SK-N-SH (cell line): Measurements from ENCODE around the gene BDNF. TPM values are rescaled to one million over a fixed set of nuclear protein-coding genes. Genes with fewer than 3 reads are reported as not detected.

Source experiments
- CTCF ChIA-PET: fragments of 300-600, 350-600 bp; formaldehyde crosslinking; extraction: SDS; loops from one replicate; lab custom pipeline; 2021; lab: Yijun Ruan, JAX
- POLR2A ChIA-PET: fragments of 350-600 bp; sonication (Branson Sonifier 250); formaldehyde crosslinking; extraction: SDS; loops from one replicate; lab custom pipeline; 2020; ENCODE audit warnings: antibody characterized with exemption, inconsistent platforms; lab: Yijun Ruan, JAX
- DNase-seq: peaks from one replicate; pipeline ENCODE4 v3.0.0; 2012
- H2AFZ ChIP-seq: fragments of 200-600 bp; sonication (generic); 2 replicates; pipeline ENCODE4 v1.8.1; 2016; ENCODE audit warnings: antibody characterized with exemption, mild to moderate bottlenecking, low read depth
- H3F3A ChIP-seq: fragments of 200-600 bp; sonication (generic); replicated peaks from 2 replicates; pipeline ENCODE3; 2016; ENCODE audit warnings: antibody characterized with exemption, mild to moderate bottlenecking; ENCODE audit not compliant: insufficient read depth
- H3K27ac ChIP-seq, 2 experiments: fragments of 200-500 bp in 1 of 2; fragments of 200-600 bp in 1 of 2; sonication (Bioruptor generic) in 1 of 2; sonication (generic), shearing (Covaris generic) in 1 of 2; 2 replicates each; pipeline versions ENCODE4 v1.5.1 to v1.6.1; 2014 to 2016; ENCODE audit warnings: low read depth in 2 of 2, inconsistent platforms in 1 of 2, low read length in 1 of 2, mild to moderate bottlenecking in 1 of 2, mixed read lengths in 1 of 2
- H3K27me3 ChIP-seq: fragments of 200-600 bp; sonication (generic), shearing (Covaris generic); 2 replicates; pipeline ENCODE4 v1.6.1; 2016; ENCODE audit warnings: mixed run types; ENCODE audit not compliant: insufficient read depth
- H3K36me3 ChIP-seq, 2 experiments: fragments of 200-500 bp in 1 of 2; fragments of 200-600 bp in 1 of 2; sonication (Bioruptor generic) in 1 of 2; sonication (generic) in 1 of 2; replicated peaks in 1 of 2; 2 replicates each; pipeline versions ENCODE3 to v1.5.1; 2014 to 2016; ENCODE audit warnings: low read length in 1 of 2, mild to moderate bottlenecking in 1 of 2; ENCODE audit not compliant: insufficient read depth in 2 of 2, control insufficient read depth in 1 of 2
- H3K4me1 ChIP-seq, 2 experiments: fragments of 200-500 bp in 1 of 2; fragments of 200-600 bp in 1 of 2; sonication (Bioruptor generic) in 1 of 2; sonication (generic), shearing (Covaris generic) in 1 of 2; 2 replicates each; pipeline versions ENCODE4 v1.5.1 to v1.6.1; 2014 to 2016; ENCODE audit warnings: low read depth in 1 of 2, low read length in 1 of 2, mixed run types in 1 of 2; ENCODE audit not compliant: insufficient read depth in 2 of 2, control insufficient read depth in 1 of 2
- H3K4me2 ChIP-seq: fragments of 200-600 bp; sonication (generic), shearing (Covaris generic); 2 replicates; pipeline ENCODE4 v1.6.1; 2017; ENCODE audit warnings: mixed run types
- H3K4me3 ChIP-seq, 2 experiments: fragments of 200-500 bp in 1 of 2; fragments of 200-600 bp in 1 of 2; sonication (Bioruptor generic) in 1 of 2; sonication (generic), shearing (Covaris generic) in 1 of 2; 2 replicates each; pipeline versions ENCODE4 v1.5.1 to v1.8.1; 2014 to 2016; ENCODE audit warnings: low read depth in 2 of 2, inconsistent platforms in 1 of 2, low read length in 1 of 2, mild to moderate bottlenecking in 1 of 2, mixed read lengths in 1 of 2, moderate library complexity in 1 of 2
- H3K79me2 ChIP-seq: fragments of 200-600 bp; sonication (generic); 2 replicates; pipeline ENCODE4 v1.8.1; 2017; ENCODE audit warnings: mild to moderate bottlenecking; ENCODE audit not compliant: insufficient read depth
- H3K9ac ChIP-seq: fragments of 200-600 bp; sonication (generic); 2 replicates; pipeline ENCODE4 v1.6.1; 2017; ENCODE audit warnings: mixed run types
- H3K9me2 ChIP-seq: fragments of 200-600 bp; sonication (generic); 2 replicates; pipeline ENCODE4 v1.6.1; 2017; ENCODE audit warnings: mixed run types
- H3K9me3 ChIP-seq: fragments of 200-600 bp; sonication (generic); 2 replicates; pipeline ENCODE4 v1.6.1; 2017; ENCODE audit warnings: mixed run types, mild to moderate bottlenecking, moderate library complexity
- H4K20me1 ChIP-seq: fragments of 200-600 bp; sonication (generic); 2 replicates; pipeline ENCODE4 v1.6.1; 2017; ENCODE audit warnings: mild to moderate bottlenecking, mixed run types; ENCODE audit not compliant: insufficient read depth
- CHD2 ChIP-seq: fragments of 150-350 bp; IDR thresholded peaks from 2 replicates; pipeline ENCODE4 v1.6.1; 2018; ENCODE audit warnings: low read length; ENCODE audit not compliant: partially characterized antibody
- ELF1 ChIP-seq: IDR thresholded peaks from 2 replicates; pipeline ENCODE4 v1.4.0; 2012
- EZH2phosphoT487 ChIP-seq: fragments of 200-600 bp; sonication (generic); IDR thresholded peaks from 2 replicates; pipeline ENCODE4 v1.6.1; 2017; ENCODE audit warnings: low read depth, mixed run types, mild to moderate bottlenecking, antibody characterized with exemption, moderate library complexity, borderline replicate concordance
- FOSL2 ChIP-seq: IDR thresholded peaks from 2 replicates; pipeline ENCODE4 v1.4.0; 2012; ENCODE audit warnings: low read depth, mild to moderate bottlenecking, moderate library complexity, borderline replicate concordance
- FOXJ3 ChIP-seq: sonication (generic); formaldehyde crosslinking; IDR thresholded peaks from 2 replicates; pipeline ENCODE4 v1.5.1; 2020; ENCODE audit warnings: mild to moderate bottlenecking, missing genetic modification reagents
- GABPA ChIP-seq: IDR thresholded peaks from 2 replicates; pipeline ENCODE4 v1.4.0; 2012; ENCODE audit warnings: low read depth, mild to moderate bottlenecking
- GATA2 ChIP-seq: sonication (generic); formaldehyde crosslinking; IDR thresholded peaks from 2 replicates; pipeline ENCODE4 v1.5.0; 2020; ENCODE audit warnings: mild to moderate bottlenecking, missing genetic modification reagents
- JUND ChIP-seq: IDR thresholded peaks from 2 replicates; pipeline ENCODE4 v1.4.0; 2012
- MXI1 ChIP-seq: IDR thresholded peaks from 2 replicates; pipeline ENCODE4 v1.6.1; 2012; ENCODE audit warnings: mild to moderate bottlenecking, low read depth, low read length, improper control_type of control experiment
- NFIC ChIP-seq: IDR thresholded peaks from 2 replicates; pipeline ENCODE4 v1.4.0; 2012; ENCODE audit warnings: borderline replicate concordance
- RCOR1 ChIP-seq: fragments of 150-350 bp; IDR thresholded peaks from 2 replicates; pipeline ENCODE4 v1.6.1; 2017; ENCODE audit warnings: antibody characterized with exemption, low read length
- RXRA ChIP-seq: IDR thresholded peaks from 2 replicates; pipeline ENCODE4 v1.4.0; 2012; ENCODE audit warnings: low read depth, mild to moderate bottlenecking, borderline replicate concordance
- SIN3A ChIP-seq: IDR thresholded peaks from 2 replicates; pipeline ENCODE4 v1.6.1; 2012; ENCODE audit warnings: low read depth, mild to moderate bottlenecking, low read length, moderate library complexity, borderline replicate concordance
- SMC3 ChIP-seq: IDR thresholded peaks from 2 replicates; pipeline ENCODE4 v1.6.1; 2012; ENCODE audit warnings: low read depth, low read length, improper control_type of control experiment
- TEAD4 ChIP-seq: IDR thresholded peaks from 2 replicates; pipeline ENCODE4 v1.4.0; 2012; ENCODE audit warnings: mild to moderate bottlenecking, borderline replicate concordance; ENCODE audit not compliant: insufficient read depth
- YY1 ChIP-seq: IDR thresholded peaks from 2 replicates; pipeline ENCODE4 v1.4.0; 2012; ENCODE audit warnings: low read depth, mild to moderate bottlenecking
- WGBS: methylation state at CpG from one replicate; pipeline ENCODE4 v1.1.6; 2017; ENCODE audit warnings: low lambda C conversion rate; 5-methylcytosine and 5-hydroxymethylcytosine counted together
- polyA plus RNA-seq, 3 experiments: library from polyadenylated mRNA; depleted of rRNA; stranded (reverse); fragments of >200 nt; gene quantifications; 2 replicates each; pipeline ENCODE4 v1.2.3, GENCODE V29; 2012
- TF ChIP-seq, protein P1 (sequence below): fragments of 150-350 bp; IDR thresholded peaks from 2 replicates; pipeline ENCODE4 v1.6.1; 2016; ENCODE audit warnings: mild to moderate bottlenecking, low read depth, low read length
- TF ChIP-seq, protein P2 (sequence below): IDR thresholded peaks from 2 replicates; pipeline ENCODE4; 2012
- TF ChIP-seq, protein P3 (sequence below): IDR thresholded peaks from 2 replicates; pipeline ENCODE4 v1.4.0; 2012; ENCODE audit warnings: low read depth, borderline replicate concordance
- TF ChIP-seq, protein P4 (sequence below): fragments of 200-600 bp; sonication (generic); IDR thresholded peaks from 2 replicates; pipeline ENCODE4 v1.6.1; 2017; ENCODE audit warnings: antibody characterized with exemption, mild to moderate bottlenecking, moderate library complexity

BDNF gene
- polyA plus RNA-seq, 1 of the 3 experiments (the other 2 are of a cell fraction): 21.3 TPM

DNA sequence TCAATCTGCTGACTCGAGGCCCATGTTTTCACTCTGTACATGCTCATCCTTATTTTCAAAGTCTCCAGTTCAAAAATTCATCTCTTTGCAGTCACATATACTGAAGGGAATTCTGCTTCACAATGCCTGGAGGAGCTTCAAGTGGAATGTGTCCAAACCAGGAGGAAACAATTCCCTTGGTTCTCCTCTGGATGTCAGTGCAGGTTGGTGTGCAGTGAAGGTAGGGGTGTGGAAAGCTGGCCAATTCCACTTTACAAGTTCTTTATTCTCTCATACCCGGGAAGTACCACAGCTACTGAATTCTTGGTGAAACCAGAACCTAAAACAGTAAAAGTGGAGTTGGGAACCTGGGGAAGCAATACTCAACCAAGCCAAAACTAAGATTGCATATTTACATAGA lies 57.3 kb downstream of the BDNF start (continued):
- TF ChIP-seq, protein P1, sequence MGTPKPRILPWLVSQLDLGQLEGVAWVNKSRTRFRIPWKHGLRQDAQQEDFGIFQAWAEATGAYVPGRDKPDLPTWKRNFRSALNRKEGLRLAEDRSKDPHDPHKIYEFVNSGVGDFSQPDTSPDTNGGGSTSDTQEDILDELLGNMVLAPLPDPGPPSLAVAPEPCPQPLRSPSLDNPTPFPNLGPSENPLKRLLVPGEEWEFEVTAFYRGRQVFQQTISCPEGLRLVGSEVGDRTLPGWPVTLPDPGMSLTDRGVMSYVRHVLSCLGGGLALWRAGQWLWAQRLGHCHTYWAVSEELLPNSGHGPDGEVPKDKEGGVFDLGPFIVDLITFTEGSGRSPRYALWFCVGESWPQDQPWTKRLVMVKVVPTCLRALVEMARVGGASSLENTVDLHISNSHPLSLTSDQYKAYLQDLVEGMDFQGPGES: no peak
- TF ChIP-seq NFIC (no peak), GABPA (no peak), FOXJ3 (CRISPR knock-in tag) (no peak), SMC3 (no peak), JUND (no peak), YY1 (no peak), CHD2 (no peak)
- TF ChIP-seq, protein P2, sequence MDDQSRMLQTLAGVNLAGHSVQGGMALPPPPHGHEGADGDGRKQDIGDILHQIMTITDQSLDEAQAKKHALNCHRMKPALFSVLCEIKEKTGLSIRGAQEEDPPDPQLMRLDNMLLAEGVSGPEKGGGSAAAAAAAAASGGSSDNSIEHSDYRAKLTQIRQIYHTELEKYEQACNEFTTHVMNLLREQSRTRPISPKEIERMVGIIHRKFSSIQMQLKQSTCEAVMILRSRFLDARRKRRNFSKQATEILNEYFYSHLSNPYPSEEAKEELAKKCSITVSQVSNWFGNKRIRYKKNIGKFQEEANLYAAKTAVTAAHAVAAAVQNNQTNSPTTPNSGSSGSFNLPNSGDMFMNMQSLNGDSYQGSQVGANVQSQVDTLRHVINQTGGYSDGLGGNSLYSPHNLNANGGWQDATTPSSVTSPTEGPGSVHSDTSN: no peak
- TF ChIP-seq, protein P3, sequence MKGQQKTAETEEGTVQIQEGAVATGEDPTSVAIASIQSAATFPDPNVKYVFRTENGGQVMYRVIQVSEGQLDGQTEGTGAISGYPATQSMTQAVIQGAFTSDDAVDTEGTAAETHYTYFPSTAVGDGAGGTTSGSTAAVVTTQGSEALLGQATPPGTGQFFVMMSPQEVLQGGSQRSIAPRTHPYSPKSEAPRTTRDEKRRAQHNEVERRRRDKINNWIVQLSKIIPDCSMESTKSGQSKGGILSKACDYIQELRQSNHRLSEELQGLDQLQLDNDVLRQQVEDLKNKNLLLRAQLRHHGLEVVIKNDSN: no peak

DNA sequence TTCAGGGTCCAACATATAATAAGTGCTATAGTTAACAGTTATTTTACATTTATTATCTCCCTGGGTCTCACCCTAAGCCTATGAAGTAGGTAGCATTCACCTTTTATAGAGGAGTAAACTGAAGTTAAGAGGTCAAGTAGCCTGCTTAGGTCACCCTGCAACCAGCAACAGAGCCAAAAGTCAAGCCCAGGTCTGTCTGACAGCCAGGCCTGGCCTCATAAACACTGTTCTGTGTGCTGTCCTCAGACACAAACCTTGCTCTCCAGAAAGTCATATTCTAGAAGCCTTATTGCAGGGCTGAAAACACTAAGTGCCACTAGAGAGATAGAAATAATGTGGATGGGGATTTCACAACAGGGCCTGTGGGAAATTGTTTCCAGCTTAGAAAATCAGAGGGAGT lies 59.3 kb downstream of the BDNF start:
- no peak for TF ChIP-seq CHD2
- TF ChIP-seq SIN3A: no peak
- TF ChIP-seq NFIC: no peak
- no peak overlapping the region for H3K27ac ChIP-seq
- POLR2A ChIA-PET: no interaction called here
- H3F3A ChIP-seq: no peaks in the 10 kb centered on the region
- H2AFZ ChIP-seq: no peak overlapping the region
- no peaks in the 10 kb centered on the region for H3K9me3 ChIP-seq
- CTCF ChIA-PET: no interaction called here
- H3K9ac ChIP-seq: no peak overlapping the region
- no peaks in the 10 kb centered on the region for H3K9me2 ChIP-seq
- H3K79me2 ChIP-seq: no peaks in the 10 kb centered on the region
- no peaks in the 10 kb centered on the region for H3K36me3 ChIP-seq
- H3K27me3 ChIP-seq: no peaks in the 10 kb centered on the region
- H3K4me3 ChIP-seq: no peak overlapping the region
- no peak overlapping the region for H3K4me2 ChIP-seq
- DNase-seq: no peak
- peaks cover 0 to 6% of the 10 kb centered on the region in 2 experiments; a peak in 2 of 4 replicates for H3K4me1 ChIP-seq
- H4K20me1 ChIP-seq: no peaks in the 10 kb centered on the region

DNA sequence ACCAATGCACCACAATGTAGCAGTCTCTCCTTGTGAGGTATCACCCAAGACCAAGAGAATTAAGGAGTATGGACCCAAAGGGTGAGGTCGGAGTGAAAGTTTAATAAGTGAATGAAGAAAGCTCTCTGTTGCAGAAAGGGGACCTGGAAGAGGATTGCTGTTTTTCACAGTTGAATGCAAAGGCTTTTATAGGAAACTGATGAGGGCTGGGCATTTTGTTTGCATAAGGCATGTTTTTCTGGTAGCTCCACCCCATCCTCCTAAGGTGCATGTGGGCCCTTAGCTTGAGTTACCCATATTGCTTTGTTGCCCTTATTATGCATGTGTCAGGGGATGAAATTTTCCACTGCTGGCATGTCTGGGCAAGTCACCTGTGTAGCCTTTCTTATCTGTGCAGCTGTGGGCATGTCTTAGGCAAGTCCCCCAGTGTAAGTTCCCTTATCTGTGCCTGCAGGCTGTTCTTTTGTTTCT lies 64.7 kb downstream of the BDNF start:
- no peak for DNase-seq
- H3K4me3 ChIP-seq: no peak overlapping the region
- H3K27ac ChIP-seq: no peak overlapping the region
- H3K9ac ChIP-seq: no peak overlapping the region
- H3K9me3 ChIP-seq: no peaks in the 10 kb centered on the region
- no peak overlapping the region for H3K4me2 ChIP-seq
- no peak overlapping the region for H2AFZ ChIP-seq
- H4K20me1 ChIP-seq: no peaks in the 10 kb centered on the region
- CTCF ChIA-PET: no interaction called here
- H3K9me2 ChIP-seq: no peaks in the 10 kb centered on the region
- no peaks in the 10 kb centered on the region for H3K4me1 ChIP-seq
- WGBS: 62% methylated on average over 1 of the region's 1 CpG
- POLR2A ChIA-PET: no interaction called here
- no peaks in the 10 kb centered on the region for H3K36me3 ChIP-seq
- TF ChIP-seq TEAD4 (no peak), ELF1 (no peak), FOSL2 (no peak), YY1 (no peak), RXRA (no peak), SIN3A (no peak), RCOR1 (no peak), GATA2 (CRISPR knock-in tag) (no peak), EZH2phosphoT487 (no peak), MXI1 (no peak)
- TF ChIP-seq, protein P4, sequence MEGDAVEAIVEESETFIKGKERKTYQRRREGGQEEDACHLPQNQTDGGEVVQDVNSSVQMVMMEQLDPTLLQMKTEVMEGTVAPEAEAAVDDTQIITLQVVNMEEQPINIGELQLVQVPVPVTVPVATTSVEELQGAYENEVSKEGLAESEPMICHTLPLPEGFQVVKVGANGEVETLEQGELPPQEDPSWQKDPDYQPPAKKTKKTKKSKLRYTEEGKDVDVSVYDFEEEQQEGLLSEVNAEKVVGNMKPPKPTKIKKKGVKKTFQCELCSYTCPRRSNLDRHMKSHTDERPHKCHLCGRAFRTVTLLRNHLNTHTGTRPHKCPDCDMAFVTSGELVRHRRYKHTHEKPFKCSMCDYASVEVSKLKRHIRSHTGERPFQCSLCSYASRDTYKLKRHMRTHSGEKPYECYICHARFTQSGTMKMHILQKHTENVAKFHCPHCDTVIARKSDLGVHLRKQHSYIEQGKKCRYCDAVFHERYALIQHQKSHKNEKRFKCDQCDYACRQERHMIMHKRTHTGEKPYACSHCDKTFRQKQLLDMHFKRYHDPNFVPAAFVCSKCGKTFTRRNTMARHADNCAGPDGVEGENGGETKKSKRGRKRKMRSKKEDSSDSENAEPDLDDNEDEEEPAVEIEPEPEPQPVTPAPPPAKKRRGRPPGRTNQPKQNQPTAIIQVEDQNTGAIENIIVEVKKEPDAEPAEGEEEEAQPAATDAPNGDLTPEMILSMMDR: no peak
- TF ChIP-seq, protein P3: no peak
- no peaks in the 10 kb centered on the region for H3K27me3 ChIP-seq
- no peaks in the 10 kb centered on the region for H3K79me2 ChIP-seq
- H3F3A ChIP-seq: no peaks in the 10 kb centered on the region
